A549 treated with Mapracorat at 1 μM for 4 hours (cell line): ENCODE measurements around the gene CNOT1. TPM values are rescaled to one million over a fixed set of nuclear protein-coding genes. Genes with fewer than 3 reads are reported as not detected.

Experiments
- total RNA-seq: library from RNA; stranded (reverse); fragments of 200-300 nt; extraction: Qiagen RNA extraction; gene quantifications from 5 replicates; pipeline ENCODE4 v1.2.3, GENCODE V29; 2022

CNOT1 gene
- 110 to 166 TPM (median 122 TPM) in 5 replicates for total RNA-seq

DNA sequence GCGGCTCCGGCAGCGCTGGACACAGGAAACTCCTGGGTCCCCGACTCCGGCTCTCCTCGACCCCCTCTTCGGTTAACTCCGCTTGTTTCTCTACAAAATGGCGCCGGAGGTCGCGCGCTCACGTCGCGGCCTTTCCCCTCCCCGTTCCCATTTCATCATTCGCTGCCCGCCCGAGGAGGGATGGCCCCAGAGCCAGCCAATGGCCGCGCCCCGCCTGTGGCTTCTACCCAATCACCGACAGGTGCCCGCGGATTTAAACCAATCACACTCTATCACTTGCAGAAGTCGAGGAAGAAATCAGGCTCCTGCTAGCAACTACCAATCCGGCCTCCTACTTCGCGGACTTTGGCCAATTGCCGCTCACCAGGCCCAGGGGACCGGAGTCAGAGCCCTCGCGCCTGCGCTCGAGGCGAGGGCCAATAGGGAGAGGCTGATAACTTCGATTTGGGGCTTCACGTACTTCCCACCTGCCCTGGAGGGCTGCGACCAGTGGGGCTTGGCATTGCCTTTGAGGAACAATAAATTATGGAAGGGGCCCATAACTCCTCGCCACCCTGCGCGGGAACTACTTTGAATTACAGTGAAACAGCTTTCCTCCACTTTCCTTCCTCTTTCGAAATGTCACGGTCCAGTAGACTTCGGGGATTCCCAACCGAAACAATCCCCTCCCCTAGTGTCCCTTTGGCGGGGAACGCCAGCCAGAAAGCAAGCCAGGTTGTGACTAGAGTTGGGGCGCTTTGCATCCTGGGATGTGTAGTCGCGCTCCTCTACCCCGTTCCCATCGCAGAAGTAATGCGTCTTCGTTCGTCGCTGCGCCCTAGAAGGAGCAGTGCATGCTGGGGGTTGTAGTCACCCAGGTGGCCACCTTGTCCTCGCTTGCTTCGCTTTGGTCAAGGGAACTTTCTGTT, at the start of gene CNOT1:
Gene CNOT1, minus strand, starts transcription at position 94 of the 908 bp plus-strand sequence. CDS start 30,489 bp downstream, outside the sequence.

GRCh38 chr16:58515125-58515870, 114.3 kb downstream of the CNOT1 start, which contains the start of gene SETD6:
SETD6 (plus strand) TSS chr16:58515517; CDS start chr16:58515538, 21 bp downstream.

DNA sequence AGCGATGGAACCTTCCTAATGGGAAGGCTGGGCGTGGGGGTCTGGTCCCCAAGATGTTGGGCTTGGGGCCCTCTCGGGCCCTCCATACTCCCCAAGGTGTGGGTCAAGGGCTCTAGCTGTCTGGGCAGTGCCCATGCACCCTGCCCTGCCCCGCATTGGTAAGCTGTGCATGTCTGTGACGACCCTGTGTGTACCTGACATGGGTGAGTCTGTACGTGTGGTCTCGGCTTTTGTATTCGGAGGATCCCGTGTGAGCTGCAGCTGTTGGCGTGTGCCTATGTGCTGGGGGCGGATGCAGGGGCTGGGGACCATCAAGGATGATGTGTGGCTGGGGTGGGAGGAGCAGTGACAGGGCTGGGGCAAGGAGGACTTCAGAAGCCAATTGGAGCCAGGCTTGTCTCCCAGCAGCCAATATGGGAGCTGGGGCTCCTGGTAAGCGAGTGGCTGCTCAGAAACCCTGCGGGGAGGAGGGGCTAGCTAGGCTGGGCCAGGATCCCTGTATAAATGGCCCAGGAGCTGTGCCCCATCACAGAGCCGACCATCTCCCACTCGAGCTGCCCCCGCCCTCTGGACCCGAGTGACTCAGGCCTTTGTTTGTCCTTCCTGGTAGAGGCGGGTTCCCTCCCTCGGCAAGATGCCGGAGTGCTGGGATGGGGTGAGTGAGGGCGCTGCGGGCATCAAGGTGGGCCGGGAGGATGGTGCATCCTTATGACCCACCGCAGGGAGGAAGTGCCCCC, 129.8 kb downstream of the CNOT1 start, which contains the start of gene NDRG4:
Gene NDRG4, plus strand, starts transcription at position 529 of the 737 bp plus-strand sequence. Its CDS starts 106 bp downstream, at position 635.

Other genes starting within 250 kb of the CNOT1 start
- gene GINS3, start 237.4 kb downstream of the CNOT1 start, total RNA-seq, result 20.5 to 23.8 TPM (median 21.2 TPM) in 5 replicates
- 25.6 to 29.8 TPM (median 26.1 TPM) in 5 replicates for gene NDRG4, start 129.7 kb downstream of the CNOT1 start, total RNA-seq
- gene SETD6, start 114.3 kb downstream of the CNOT1 start, total RNA-seq, result 10.0 to 16.7 TPM (median 14.3 TPM) in 5 replicates
- 17.7 to 19.9 TPM (median 18.6 TPM) in 5 replicates for gene SLC38A7, start 54.9 kb upstream of the CNOT1 start, total RNA-seq
- 166 to 179 TPM (median 168 TPM) in 5 replicates for gene GOT2, start 104.5 kb upstream of the CNOT1 start, total RNA-seq